Measurements from ENCODE around the gene KRTAP4-8.

DNA sequence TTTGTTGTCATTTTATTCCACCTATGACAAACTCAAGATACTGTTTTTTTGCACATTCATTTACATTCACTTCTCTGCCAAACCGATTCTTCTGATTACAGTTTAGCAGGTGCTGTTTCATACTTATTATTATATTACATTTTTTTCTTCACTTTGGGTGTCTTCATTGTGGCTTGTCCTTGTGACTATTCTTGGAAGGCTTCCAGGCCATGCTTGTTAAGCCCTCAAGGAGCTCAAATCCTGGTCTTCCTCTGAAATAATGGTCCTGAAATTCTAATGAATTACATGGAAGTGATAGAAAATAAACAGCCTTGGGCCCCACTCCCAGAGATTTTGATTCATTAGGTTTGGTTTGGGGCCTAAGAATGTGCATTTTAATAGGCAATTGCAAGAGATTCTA lies 33.6 kb downstream of the KRTAP4-8 start:
- TF ChIP-seq FOSL2 (IDR thresholded peaks at IDR 0.05; ENCODE audit: borderline replicate concordance, low read depth) (no peak), GABPA (IDR thresholded peaks at IDR 0.05; ENCODE audit: low read depth) (no peak), JUND (IDR thresholded peaks at IDR 0.05) (no peak), POLR2AphosphoS5 (IDR thresholded peaks at IDR 0.05; ENCODE audit: low read depth, low read length) (no peak), RFX5 (IDR thresholded peaks at IDR 0.05; ENCODE audit: low read length) (no peak)
- TF ChIP-seq, protein P1, sequence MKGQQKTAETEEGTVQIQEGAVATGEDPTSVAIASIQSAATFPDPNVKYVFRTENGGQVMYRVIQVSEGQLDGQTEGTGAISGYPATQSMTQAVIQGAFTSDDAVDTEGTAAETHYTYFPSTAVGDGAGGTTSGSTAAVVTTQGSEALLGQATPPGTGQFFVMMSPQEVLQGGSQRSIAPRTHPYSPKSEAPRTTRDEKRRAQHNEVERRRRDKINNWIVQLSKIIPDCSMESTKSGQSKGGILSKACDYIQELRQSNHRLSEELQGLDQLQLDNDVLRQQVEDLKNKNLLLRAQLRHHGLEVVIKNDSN (IDR thresholded peaks at IDR 0.05; ENCODE audit: borderline replicate concordance, low read depth), result no peak
- TF ChIP-seq, protein P2, sequence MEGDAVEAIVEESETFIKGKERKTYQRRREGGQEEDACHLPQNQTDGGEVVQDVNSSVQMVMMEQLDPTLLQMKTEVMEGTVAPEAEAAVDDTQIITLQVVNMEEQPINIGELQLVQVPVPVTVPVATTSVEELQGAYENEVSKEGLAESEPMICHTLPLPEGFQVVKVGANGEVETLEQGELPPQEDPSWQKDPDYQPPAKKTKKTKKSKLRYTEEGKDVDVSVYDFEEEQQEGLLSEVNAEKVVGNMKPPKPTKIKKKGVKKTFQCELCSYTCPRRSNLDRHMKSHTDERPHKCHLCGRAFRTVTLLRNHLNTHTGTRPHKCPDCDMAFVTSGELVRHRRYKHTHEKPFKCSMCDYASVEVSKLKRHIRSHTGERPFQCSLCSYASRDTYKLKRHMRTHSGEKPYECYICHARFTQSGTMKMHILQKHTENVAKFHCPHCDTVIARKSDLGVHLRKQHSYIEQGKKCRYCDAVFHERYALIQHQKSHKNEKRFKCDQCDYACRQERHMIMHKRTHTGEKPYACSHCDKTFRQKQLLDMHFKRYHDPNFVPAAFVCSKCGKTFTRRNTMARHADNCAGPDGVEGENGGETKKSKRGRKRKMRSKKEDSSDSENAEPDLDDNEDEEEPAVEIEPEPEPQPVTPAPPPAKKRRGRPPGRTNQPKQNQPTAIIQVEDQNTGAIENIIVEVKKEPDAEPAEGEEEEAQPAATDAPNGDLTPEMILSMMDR (IDR thresholded peaks at IDR 0.05), result no peak
- TF ChIP-seq, protein P3, sequence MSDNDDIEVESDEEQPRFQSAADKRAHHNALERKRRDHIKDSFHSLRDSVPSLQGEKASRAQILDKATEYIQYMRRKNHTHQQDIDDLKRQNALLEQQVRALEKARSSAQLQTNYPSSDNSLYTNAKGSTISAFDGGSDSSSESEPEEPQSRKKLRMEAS (IDR thresholded peaks at IDR 0.05; ENCODE audit: low read depth), result no peak

Data from SK-N-SH (cell line).